Measurements from ENCODE around the gene ZFP92.

ZFP92 gene

DNA sequence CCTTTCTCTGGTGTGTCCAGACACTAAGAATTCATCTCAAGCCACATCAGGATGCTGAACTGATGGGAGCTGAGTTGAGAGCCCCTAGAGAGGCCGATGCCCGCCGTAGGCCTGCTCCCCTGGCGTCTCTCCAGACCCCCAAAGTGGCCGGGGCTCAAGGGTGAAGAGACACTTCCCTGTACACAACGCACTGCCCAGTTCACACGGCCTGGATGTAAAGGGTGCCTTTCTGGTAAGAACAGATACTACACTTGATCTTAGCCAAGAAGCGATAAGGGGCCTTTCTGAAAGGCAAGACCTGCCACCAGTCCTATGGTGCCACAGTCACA is 39.6 kb downstream of the ZFP92 start:
- TF ChIP-seq, protein P1, sequence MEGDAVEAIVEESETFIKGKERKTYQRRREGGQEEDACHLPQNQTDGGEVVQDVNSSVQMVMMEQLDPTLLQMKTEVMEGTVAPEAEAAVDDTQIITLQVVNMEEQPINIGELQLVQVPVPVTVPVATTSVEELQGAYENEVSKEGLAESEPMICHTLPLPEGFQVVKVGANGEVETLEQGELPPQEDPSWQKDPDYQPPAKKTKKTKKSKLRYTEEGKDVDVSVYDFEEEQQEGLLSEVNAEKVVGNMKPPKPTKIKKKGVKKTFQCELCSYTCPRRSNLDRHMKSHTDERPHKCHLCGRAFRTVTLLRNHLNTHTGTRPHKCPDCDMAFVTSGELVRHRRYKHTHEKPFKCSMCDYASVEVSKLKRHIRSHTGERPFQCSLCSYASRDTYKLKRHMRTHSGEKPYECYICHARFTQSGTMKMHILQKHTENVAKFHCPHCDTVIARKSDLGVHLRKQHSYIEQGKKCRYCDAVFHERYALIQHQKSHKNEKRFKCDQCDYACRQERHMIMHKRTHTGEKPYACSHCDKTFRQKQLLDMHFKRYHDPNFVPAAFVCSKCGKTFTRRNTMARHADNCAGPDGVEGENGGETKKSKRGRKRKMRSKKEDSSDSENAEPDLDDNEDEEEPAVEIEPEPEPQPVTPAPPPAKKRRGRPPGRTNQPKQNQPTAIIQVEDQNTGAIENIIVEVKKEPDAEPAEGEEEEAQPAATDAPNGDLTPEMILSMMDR (IDR thresholded peaks at IDR 0.05; ENCODE audit: insufficient read depth, low read length, poor library complexity, severe bottlenecking): no peak
- Histone ChIP-seq H3K36me3 (ENCODE audit: control insufficient read depth, insufficient read depth, low read length) (peaks cover 2% of the 10 kb centered on the region; the same call in 1 of the 2 replicates), H3K4me3 (replicated peaks; ENCODE audit: low read depth, low read length) (no peak overlapping the region), H3K27me3 (replicated peaks; ENCODE audit: control insufficient read depth, insufficient read depth, low read length) (no peaks in the 10 kb centered on the region)
- no peak for DNase-seq (ENCODE audit: extremely low read depth, insufficient read length)

- DNase-seq (ENCODE audit: extremely low read depth, insufficient read length): no peak
- no peak overlapping the region for H3K4me3 ChIP-seq (replicated peaks; ENCODE audit: low read depth, low read length)
- H3K36me3 ChIP-seq (ENCODE audit: control insufficient read depth, insufficient read depth, low read length): peaks cover 2% of the 10 kb centered on the region
- TF ChIP-seq, protein P1 (IDR thresholded peaks at IDR 0.05; ENCODE audit: insufficient read depth, low read length, poor library complexity, severe bottlenecking): no peak
- no peaks in the 10 kb centered on the region for H3K27me3 ChIP-seq (replicated peaks; ENCODE audit: control insufficient read depth, insufficient read depth, low read length)
These were observed 43.8 kb downstream of the ZFP92 start for GRCh38 chrX:153454901-153455550.

- TF ChIP-seq, protein P1 (IDR thresholded peaks at IDR 0.05; ENCODE audit: insufficient read depth, low read length, poor library complexity, severe bottlenecking): no peak
- H3K4me3 ChIP-seq (replicated peaks; ENCODE audit: low read depth, low read length): no peak overlapping the region
- DNase-seq (ENCODE audit: extremely low read depth, insufficient read length): no peak
- H3K36me3 ChIP-seq (ENCODE audit: control insufficient read depth, insufficient read depth, low read length): peaks cover 2% of the 10 kb centered on the region
- no peaks in the 10 kb centered on the region for H3K27me3 ChIP-seq (replicated peaks; ENCODE audit: control insufficient read depth, insufficient read depth, low read length)
These were observed 44.3 kb downstream of the ZFP92 start for GRCh38 chrX:153455571-153455970.

GRCh38 chrX:153456161-153456560 is 44.9 kb downstream of the ZFP92 start:
- H3K36me3 ChIP-seq (ENCODE audit: control insufficient read depth, insufficient read depth, low read length): peaks cover 2% of the 10 kb centered on the region
- TF ChIP-seq, protein P1 (IDR thresholded peaks at IDR 0.05; ENCODE audit: insufficient read depth, low read length, poor library complexity, severe bottlenecking): no peak
- DNase-seq (ENCODE audit: extremely low read depth, insufficient read length): no peak
- no peak overlapping the region for H3K4me3 ChIP-seq (replicated peaks; ENCODE audit: low read depth, low read length)
- no peaks in the 10 kb centered on the region for H3K27me3 ChIP-seq (replicated peaks; ENCODE audit: control insufficient read depth, insufficient read depth, low read length)

GRCh38 chrX:153456704-153457103 is 45.4 kb downstream of the ZFP92 start:
- Histone ChIP-seq H3K27me3 (replicated peaks; ENCODE audit: control insufficient read depth, insufficient read depth, low read length) (no peaks in the 10 kb centered on the region), H3K36me3 (ENCODE audit: control insufficient read depth, insufficient read depth, low read length) (peaks cover 2% of the 10 kb centered on the region), H3K4me3 (replicated peaks; ENCODE audit: low read depth, low read length) (no peak overlapping the region)
- TF ChIP-seq, protein P1 (IDR thresholded peaks at IDR 0.05; ENCODE audit: insufficient read depth, low read length, poor library complexity, severe bottlenecking): no peak
- no peak for DNase-seq (ENCODE audit: extremely low read depth, insufficient read length)

All from GM06990 (cell line).